ENCODE results near the gene STOX2. TPM values are rescaled to one million over a fixed set of nuclear protein-coding genes. Genes with fewer than 3 reads are reported as not detected.

The STOX2 gene
- total and polyA plus RNA-seq, 9 donors: 3.8 to 9.7 (median 6.6) TPM

GRCh38 chr4:184019076-184019475, 114.0 kb downstream of the STOX2 start:
- Histone ChIP-seq H3K4me3 (ENCODE audit: low read length) (no peak overlapping the region), H3K4me1 (ENCODE audit: control insufficient read depth, insufficient read depth, low read length) (peaks cover 3% of the 10 kb centered on the region), H3K27ac (ENCODE audit: low read length) (no peak overlapping the region), H3K27me3 (ENCODE audit: control insufficient read depth, insufficient read depth, low read length) (no peaks in the 10 kb centered on the region), H3K9me3 (replicated peaks; ENCODE audit: control insufficient read depth, low read depth, low read length) (no peaks in the 10 kb centered on the region), H3K36me3 (ENCODE audit: control insufficient read depth, insufficient read depth, low read length) (no peaks in the 10 kb centered on the region)
- peak; percentile 91 for DNase-seq
- no CpG with 5 or more reads among the region's 1 CpG for WGBS (ENCODE audit: insufficient coverage)

GRCh38 chr4:184019667-184020623, 114.8 kb downstream of the STOX2 start:
- Histone ChIP-seq H3K27ac (ENCODE audit: low read length) (peak overlapping the region; percentile 64), H3K4me1 (ENCODE audit: control insufficient read depth, insufficient read depth, low read length) (peaks cover 3% of the 10 kb centered on the region), H3K9me3 (replicated peaks; ENCODE audit: control insufficient read depth, low read depth, low read length) (no peaks in the 10 kb centered on the region), H3K27me3 (ENCODE audit: control insufficient read depth, insufficient read depth, low read length) (no peaks in the 10 kb centered on the region), H3K4me3 (ENCODE audit: low read length) (peak overlapping the region; percentile 9), H3K36me3 (ENCODE audit: control insufficient read depth, insufficient read depth, low read length) (no peaks in the 10 kb centered on the region)
- peak; percentile 30 for DNase-seq
- WGBS (ENCODE audit: insufficient coverage): 69% methylated on average over 8 of the region's 26 CpGs

GRCh38 chr4:184021389-184021788, 116.3 kb downstream of the STOX2 start:
- DNase-seq: no peak
- Histone ChIP-seq H3K9me3 (replicated peaks; ENCODE audit: control insufficient read depth, low read depth, low read length) (no peaks in the 10 kb centered on the region), H3K27me3 (ENCODE audit: control insufficient read depth, insufficient read depth, low read length) (no peaks in the 10 kb centered on the region), H3K36me3 (ENCODE audit: control insufficient read depth, insufficient read depth, low read length) (no peaks in the 10 kb centered on the region), H3K4me1 (ENCODE audit: control insufficient read depth, insufficient read depth, low read length) (peaks cover 3% of the 10 kb centered on the region), H3K4me3 (ENCODE audit: low read length) (no peak overlapping the region), H3K27ac (ENCODE audit: low read length) (no peak overlapping the region)
- WGBS (ENCODE audit: insufficient coverage): no CpG with 5 or more reads among the region's 3 CpGs

GRCh38 chr4:184022679-184023383, 117.7 kb downstream of the STOX2 start:
- Histone ChIP-seq H3K27ac (ENCODE audit: low read length) (no peak overlapping the region), H3K36me3 (ENCODE audit: control insufficient read depth, insufficient read depth, low read length) (no peaks in the 10 kb centered on the region)

GRCh38 chr4:184024637-184025036, 119.5 kb downstream of the STOX2 start:
- no peaks in the 10 kb centered on the region for H3K27me3 ChIP-seq (ENCODE audit: control insufficient read depth, insufficient read depth, low read length)
- no peak overlapping the region for H3K27ac ChIP-seq (ENCODE audit: low read length)
- H3K36me3 ChIP-seq (ENCODE audit: control insufficient read depth, insufficient read depth, low read length): no peaks in the 10 kb centered on the region
- H3K9me3 ChIP-seq (replicated peaks; ENCODE audit: control insufficient read depth, low read depth, low read length): no peaks in the 10 kb centered on the region
- DNase-seq: no peak
- WGBS (ENCODE audit: insufficient coverage): no CpG with 5 or more reads among the region's 4 CpGs
- H3K4me3 ChIP-seq (ENCODE audit: low read length): no peak overlapping the region
- H3K4me1 ChIP-seq (ENCODE audit: control insufficient read depth, insufficient read depth, low read length): peaks cover 2% of the 10 kb centered on the region

More at GRCh38 chr4:184022679-184023383, 117.7 kb downstream of the STOX2 start:
- H3K4me3 ChIP-seq (ENCODE audit: low read length): no peak overlapping the region
- no peaks in the 10 kb centered on the region for H3K9me3 ChIP-seq (replicated peaks; ENCODE audit: control insufficient read depth, low read depth, low read length)
- no peak for DNase-seq
- H3K4me1 ChIP-seq (ENCODE audit: control insufficient read depth, insufficient read depth, low read length): peaks cover 3% of the 10 kb centered on the region
- 55% methylated on average over 4 of the region's 9 CpGs for WGBS (ENCODE audit: insufficient coverage)
- no peaks in the 10 kb centered on the region for H3K27me3 ChIP-seq (ENCODE audit: control insufficient read depth, insufficient read depth, low read length)

- Histone ChIP-seq H3K4me3 (ENCODE audit: low read length) (no peak overlapping the region), H3K27ac (ENCODE audit: low read length) (no peak overlapping the region)
- no peak for DNase-seq
These were observed 123.7 kb downstream of the STOX2 start for GRCh38 chr4:184028561-184029374.

GRCh38 chr4:184030036-184030435, 124.9 kb downstream of the STOX2 start:
- Histone ChIP-seq H3K4me1 (ENCODE audit: control insufficient read depth, insufficient read depth, low read length) (no peaks in the 10 kb centered on the region), H3K27me3 (ENCODE audit: control insufficient read depth, insufficient read depth, low read length) (no peaks in the 10 kb centered on the region), H3K36me3 (ENCODE audit: control insufficient read depth, insufficient read depth, low read length) (no peaks in the 10 kb centered on the region), H3K4me3 (ENCODE audit: low read length) (no peak overlapping the region), H3K9me3 (replicated peaks; ENCODE audit: control insufficient read depth, low read depth, low read length) (no peaks in the 10 kb centered on the region), H3K27ac (ENCODE audit: low read length) (no peak overlapping the region)
- DNase-seq: no peak
- 92% methylated on average over 5 of the region's 11 CpGs for WGBS (ENCODE audit: insufficient coverage)

More at GRCh38 chr4:184028561-184029374, 123.7 kb downstream of the STOX2 start:
- Histone ChIP-seq H3K4me1 (ENCODE audit: control insufficient read depth, insufficient read depth, low read length) (no peaks in the 10 kb centered on the region), H3K27me3 (ENCODE audit: control insufficient read depth, insufficient read depth, low read length) (no peaks in the 10 kb centered on the region), H3K9me3 (replicated peaks; ENCODE audit: control insufficient read depth, low read depth, low read length) (no peaks in the 10 kb centered on the region), H3K36me3 (ENCODE audit: control insufficient read depth, insufficient read depth, low read length) (no peaks in the 10 kb centered on the region)
- 65% methylated on average over 13 of the region's 18 CpGs for WGBS (ENCODE audit: insufficient coverage)

GRCh38 chr4:184030764-184031163, 125.7 kb downstream of the STOX2 start:
- DNase-seq: no peak
- no peaks in the 10 kb centered on the region for H3K27me3 ChIP-seq (ENCODE audit: control insufficient read depth, insufficient read depth, low read length)
- no peak overlapping the region for H3K27ac ChIP-seq (ENCODE audit: low read length)
- no peaks in the 10 kb centered on the region for H3K36me3 ChIP-seq (ENCODE audit: control insufficient read depth, insufficient read depth, low read length)
- WGBS (ENCODE audit: insufficient coverage): 83% methylated on average over 1 of the region's 1 CpG
- H3K4me3 ChIP-seq (ENCODE audit: low read length): no peak overlapping the region
- H3K4me1 ChIP-seq (ENCODE audit: control insufficient read depth, insufficient read depth, low read length): no peaks in the 10 kb centered on the region
- H3K9me3 ChIP-seq (replicated peaks; ENCODE audit: control insufficient read depth, low read depth, low read length): no peaks in the 10 kb centered on the region

GRCh38 chr4:184032091-184032490, 127.0 kb downstream of the STOX2 start:
- no peak overlapping the region for H3K27ac ChIP-seq (ENCODE audit: low read length)
- WGBS (ENCODE audit: insufficient coverage): 100% methylated on average over 1 of the region's 6 CpGs

More at GRCh38 chr4:184032091-184032490, 127.0 kb downstream of the STOX2 start:
- Histone ChIP-seq H3K27me3 (ENCODE audit: control insufficient read depth, insufficient read depth, low read length) (no peaks in the 10 kb centered on the region), H3K4me1 (ENCODE audit: control insufficient read depth, insufficient read depth, low read length) (no peaks in the 10 kb centered on the region), H3K4me3 (ENCODE audit: low read length) (no peak overlapping the region), H3K9me3 (replicated peaks; ENCODE audit: control insufficient read depth, low read depth, low read length) (no peaks in the 10 kb centered on the region), H3K36me3 (ENCODE audit: control insufficient read depth, insufficient read depth, low read length) (no peaks in the 10 kb centered on the region)
- DNase-seq: no peak
